ENCODE data around the gene NDUFAB1.
A peak's percentile ranks its signal among the peaks of the same experiment; 100 is the strongest.
"Not testable (repeated sequence)": the region's sequence is repeated elsewhere in the genome, so short reads cannot be mapped to it uniquely, and the experiment has no call there.

Gene NDUFAB1

GRCh38 chr16:23557779-23558702, 38.1 kb downstream of the NDUFAB1 start:
- Histone ChIP-seq H3K4me3 (ENCODE audit: low read depth in 1 of 5, low read length in 5 of 5) (peak overlapping the region; percentile 77 to 96 (median 89)), H3K4me1 (ENCODE audit: control insufficient read depth in 5 of 5, insufficient read depth in 5 of 5, low read length in 5 of 5) (peaks cover 8 to 36% (median 25%) of the 10 kb centered on the region in 5 donors), H3K9me3 (ENCODE audit: control insufficient read depth in 5 of 5, low read length in 5 of 5) (no peaks in the 10 kb centered on the region), H3K27ac (ENCODE audit: low read depth, low read length) (peak overlapping the region; percentile 86), H3K36me3 (ENCODE audit: control insufficient read depth in 5 of 5, insufficient read depth in 5 of 5, low read length in 5 of 5) (peaks cover 15 to 39% (median 36%) of the 10 kb centered on the region in 5 donors), H3K9ac (ENCODE audit: low read length in 5 of 5) (peak overlapping the region; percentile 90 to 94 (median 91)), H3K27me3 (ENCODE audit: control insufficient read depth in 5 of 5, insufficient read depth in 4 of 5, low read length in 5 of 5) (peaks cover 0 to 3% (median 0%) of the 10 kb centered on the region in 5 donors)

GRCh38 chr16:23556881-23557778, 39.0 kb downstream of the NDUFAB1 start, which contains the start of the genes EARS2 and UBFD1:
EARS2 (minus strand) TSS chr16:23557350; CDS start chr16:23557343, 7 bp downstream.
UBFD1 (plus strand) TSS chr16:23557727; CDS start chr16:23557743, 16 bp downstream.
- no peaks in the 10 kb centered on the region for H3K9me3 ChIP-seq (ENCODE audit: control insufficient read depth in 5 of 5, low read length in 5 of 5)
- H3K9ac ChIP-seq (ENCODE audit: low read length in 5 of 5), result peak within 1 kb of the TSS; percentile 90 to 94 (median 91)
- peaks cover 0 to 3% (median 0%) of the 10 kb centered on the region in 5 donors for H3K27me3 ChIP-seq (ENCODE audit: control insufficient read depth in 5 of 5, insufficient read depth in 4 of 5, low read length in 5 of 5)
- H3K27ac ChIP-seq (ENCODE audit: low read depth, low read length), result peak within 1 kb of the TSS; percentile 86
- peaks cover 15 to 38% (median 30%) of the 10 kb centered on the region in 5 donors for H3K36me3 ChIP-seq (ENCODE audit: control insufficient read depth in 5 of 5, insufficient read depth in 5 of 5, low read length in 5 of 5)
- peaks cover 8 to 36% (median 25%) of the 10 kb centered on the region in 5 donors for H3K4me1 ChIP-seq (ENCODE audit: control insufficient read depth in 5 of 5, insufficient read depth in 5 of 5, low read length in 5 of 5)
- H3K4me3 ChIP-seq (ENCODE audit: low read depth in 1 of 5, low read length in 5 of 5), result peak within 1 kb of the TSS; percentile 77 to 96 (median 89)

- H3K27me3 ChIP-seq (ENCODE audit: control insufficient read depth in 5 of 5, insufficient read depth in 4 of 5, low read length in 5 of 5), result peaks cover 0 to 3% (median 0%) of the 10 kb centered on the region in 5 donors
Observed at GRCh38 chr16:23554536-23554935, 41.6 kb downstream of the NDUFAB1 start.

GRCh38 chr16:23552161-23552560, 44.0 kb downstream of the NDUFAB1 start:
- H3K9me3 ChIP-seq (ENCODE audit: control insufficient read depth in 5 of 5, low read length in 5 of 5), result no peaks in the 10 kb centered on the region
- no peak overlapping the region for H3K9ac ChIP-seq (ENCODE audit: low read length in 5 of 5)
- no peak overlapping the region for H3K27ac ChIP-seq (ENCODE audit: low read depth, low read length)
- no peak overlapping the region for H3K4me3 ChIP-seq (ENCODE audit: low read depth in 1 of 5, low read length in 5 of 5)
- H3K27me3 ChIP-seq (ENCODE audit: control insufficient read depth in 5 of 5, insufficient read depth in 4 of 5, low read length in 5 of 5), result no peaks in the 10 kb centered on the region
- peaks cover 3 to 47% (median 37%) of the 10 kb centered on the region in 5 donors for H3K36me3 ChIP-seq (ENCODE audit: control insufficient read depth in 5 of 5, insufficient read depth in 5 of 5, low read length in 5 of 5)
- peaks cover under 1 to 10% (median 8%) of the 10 kb centered on the region in 5 donors for H3K4me1 ChIP-seq (ENCODE audit: control insufficient read depth in 5 of 5, insufficient read depth in 5 of 5, low read length in 5 of 5)

More at GRCh38 chr16:23554536-23554935, 41.6 kb downstream of the NDUFAB1 start:
- H3K4me3 ChIP-seq (ENCODE audit: low read depth in 1 of 5, low read length in 5 of 5), result no peak overlapping the region
- H3K9me3 ChIP-seq (ENCODE audit: control insufficient read depth in 5 of 5, low read length in 5 of 5), result no peaks in the 10 kb centered on the region
- H3K9ac ChIP-seq (ENCODE audit: low read length in 5 of 5), result no peak overlapping the region
- H3K4me1 ChIP-seq (ENCODE audit: control insufficient read depth in 5 of 5, insufficient read depth in 5 of 5, low read length in 5 of 5), result peaks cover 8 to 25% (median 23%) of the 10 kb centered on the region in 5 donors
- H3K36me3 ChIP-seq (ENCODE audit: control insufficient read depth in 5 of 5, insufficient read depth in 5 of 5, low read length in 5 of 5), result peaks cover 3 to 36% (median 27%) of the 10 kb centered on the region in 5 donors
- no peak overlapping the region for H3K27ac ChIP-seq (ENCODE audit: low read depth, low read length)

GRCh38 chr16:23549938-23550337, 46.2 kb downstream of the NDUFAB1 start:
- H3K4me1 ChIP-seq (ENCODE audit: control insufficient read depth in 5 of 5, insufficient read depth in 5 of 5, low read length in 5 of 5), result no peaks in the 10 kb centered on the region
- H3K36me3 ChIP-seq (ENCODE audit: control insufficient read depth in 5 of 5, insufficient read depth in 5 of 5, low read length in 5 of 5), result peaks cover 12 to 69% (median 52%) of the 10 kb centered on the region in 5 donors
- no peaks in the 10 kb centered on the region for H3K9me3 ChIP-seq (ENCODE audit: control insufficient read depth in 5 of 5, low read length in 5 of 5)
- no peak overlapping the region for H3K9ac ChIP-seq (ENCODE audit: low read length in 5 of 5)
- H3K27me3 ChIP-seq (ENCODE audit: control insufficient read depth in 5 of 5, insufficient read depth in 4 of 5, low read length in 5 of 5), result no peaks in the 10 kb centered on the region
- H3K4me3 ChIP-seq (ENCODE audit: low read depth in 1 of 5, low read length in 5 of 5), result no peak overlapping the region
- no peak overlapping the region for H3K27ac ChIP-seq (ENCODE audit: low read depth, low read length)

GRCh38 chr16:23544436-23544835, 51.7 kb downstream of the NDUFAB1 start:
- Histone ChIP-seq H3K4me1 (ENCODE audit: control insufficient read depth in 5 of 5, insufficient read depth in 5 of 5, low read length in 5 of 5) (no peaks in the 10 kb centered on the region), H3K4me3 (ENCODE audit: low read depth in 1 of 5, low read length in 5 of 5) (no peak overlapping the region), H3K9ac (ENCODE audit: low read length in 5 of 5) (no peak overlapping the region), H3K9me3 (ENCODE audit: control insufficient read depth in 5 of 5, low read length in 5 of 5) (no peaks in the 10 kb centered on the region), H3K36me3 (ENCODE audit: control insufficient read depth in 5 of 5, insufficient read depth in 5 of 5, low read length in 5 of 5) (peaks cover 13 to 78% (median 50%) of the 10 kb centered on the region in 5 donors), H3K27me3 (ENCODE audit: control insufficient read depth in 5 of 5, insufficient read depth in 4 of 5, low read length in 5 of 5) (no peaks in the 10 kb centered on the region), H3K27ac (ENCODE audit: low read depth, low read length) (no peak overlapping the region)

- H3K4me3 ChIP-seq (ENCODE audit: low read depth in 1 of 5, low read length in 5 of 5); H3K9me3 ChIP-seq (ENCODE audit: control insufficient read depth in 5 of 5, low read length in 5 of 5); H3K27me3 ChIP-seq (ENCODE audit: control insufficient read depth in 5 of 5, insufficient read depth in 4 of 5, low read length in 5 of 5); H3K4me1 ChIP-seq (ENCODE audit: control insufficient read depth in 5 of 5, insufficient read depth in 5 of 5, low read length in 5 of 5); H3K9ac ChIP-seq (ENCODE audit: low read length in 5 of 5); H3K27ac ChIP-seq (ENCODE audit: low read depth, low read length): not testable (repeated sequence)
- H3K36me3 ChIP-seq (ENCODE audit: control insufficient read depth in 5 of 5, insufficient read depth in 5 of 5, low read length in 5 of 5), result peaks cover 6 to 72% (median 42%) of the 10 kb centered on the region in 5 donors
Observed at GRCh38 chr16:23540817-23541178, 55.3 kb downstream of the NDUFAB1 start.

- no peaks in the 10 kb centered on the region for H3K9me3 ChIP-seq (ENCODE audit: control insufficient read depth in 5 of 5, low read length in 5 of 5)
- H3K27me3 ChIP-seq (ENCODE audit: control insufficient read depth in 5 of 5, insufficient read depth in 4 of 5, low read length in 5 of 5), result no peaks in the 10 kb centered on the region
- no peak overlapping the region for H3K9ac ChIP-seq (ENCODE audit: low read length in 5 of 5)
- H3K4me1 ChIP-seq (ENCODE audit: control insufficient read depth in 5 of 5, insufficient read depth in 5 of 5, low read length in 5 of 5), result no peaks in the 10 kb centered on the region
- no peak overlapping the region for H3K4me3 ChIP-seq (ENCODE audit: low read depth in 1 of 5, low read length in 5 of 5)
- no peak overlapping the region for H3K27ac ChIP-seq (ENCODE audit: low read depth, low read length)
- peaks cover 8 to 72% (median 40%) of the 10 kb centered on the region in 5 donors for H3K36me3 ChIP-seq (ENCODE audit: control insufficient read depth in 5 of 5, insufficient read depth in 5 of 5, low read length in 5 of 5)
Observed at GRCh38 chr16:23539984-23540816, 55.9 kb downstream of the NDUFAB1 start.

- Histone ChIP-seq H3K9ac (ENCODE audit: low read length in 5 of 5) (no peak overlapping the region), H3K27ac (ENCODE audit: low read depth, low read length) (no peak overlapping the region), H3K36me3 (ENCODE audit: control insufficient read depth in 5 of 5, insufficient read depth in 5 of 5, low read length in 5 of 5) (peaks cover 8 to 73% (median 43%) of the 10 kb centered on the region in 5 donors), H3K9me3 (ENCODE audit: control insufficient read depth in 5 of 5, low read length in 5 of 5) (no peaks in the 10 kb centered on the region), H3K4me1 (ENCODE audit: control insufficient read depth in 5 of 5, insufficient read depth in 5 of 5, low read length in 5 of 5) (no peaks in the 10 kb centered on the region), H3K4me3 (ENCODE audit: low read depth in 1 of 5, low read length in 5 of 5) (no peak overlapping the region), H3K27me3 (ENCODE audit: control insufficient read depth in 5 of 5, insufficient read depth in 4 of 5, low read length in 5 of 5) (no peaks in the 10 kb centered on the region)
Observed at GRCh38 chr16:23538919-23539278, 57.2 kb downstream of the NDUFAB1 start.
